Measurements from ENCODE around the gene XDH. TPM values are rescaled to one million over a fixed set of nuclear protein-coding genes. Genes with fewer than 3 reads are reported as not detected.

Gene XDH
- total RNA-seq, 1 donor from 2014 or later, result 7.5 TPM

GRCh38 chr2:31380243-31380642 lies 34.3 kb downstream of the XDH start:
- H3K27ac ChIP-seq, result no peak overlapping the region
- no peak overlapping the region for H3K4me3 ChIP-seq
- Mint-ChIP-seq H3K4me1 (no peaks in the 10 kb centered on the region), H3K9me3 (no peaks in the 10 kb centered on the region), H3K36me3 (no peaks in the 10 kb centered on the region), H3K27me3 (ENCODE audit: insufficient read depth, low read depth) (peaks cover 2% of the 10 kb centered on the region), H3K27ac (no peak overlapping the region), H3K4me3 (no peak overlapping the region)
- no peaks in the 10 kb centered on the region for H3K79me2 ChIP-seq (ENCODE audit: low read depth)
- H3K36me3 ChIP-seq, result no peaks in the 10 kb centered on the region
- peaks cover 8% of the 10 kb centered on the region for H3F3A ChIP-seq (ENCODE audit: low read depth)
- H3K4me2 ChIP-seq, result no peak overlapping the region
- no peaks in the 10 kb centered on the region for H3K27me3 ChIP-seq
- TF ChIP-seq, protein P1, sequence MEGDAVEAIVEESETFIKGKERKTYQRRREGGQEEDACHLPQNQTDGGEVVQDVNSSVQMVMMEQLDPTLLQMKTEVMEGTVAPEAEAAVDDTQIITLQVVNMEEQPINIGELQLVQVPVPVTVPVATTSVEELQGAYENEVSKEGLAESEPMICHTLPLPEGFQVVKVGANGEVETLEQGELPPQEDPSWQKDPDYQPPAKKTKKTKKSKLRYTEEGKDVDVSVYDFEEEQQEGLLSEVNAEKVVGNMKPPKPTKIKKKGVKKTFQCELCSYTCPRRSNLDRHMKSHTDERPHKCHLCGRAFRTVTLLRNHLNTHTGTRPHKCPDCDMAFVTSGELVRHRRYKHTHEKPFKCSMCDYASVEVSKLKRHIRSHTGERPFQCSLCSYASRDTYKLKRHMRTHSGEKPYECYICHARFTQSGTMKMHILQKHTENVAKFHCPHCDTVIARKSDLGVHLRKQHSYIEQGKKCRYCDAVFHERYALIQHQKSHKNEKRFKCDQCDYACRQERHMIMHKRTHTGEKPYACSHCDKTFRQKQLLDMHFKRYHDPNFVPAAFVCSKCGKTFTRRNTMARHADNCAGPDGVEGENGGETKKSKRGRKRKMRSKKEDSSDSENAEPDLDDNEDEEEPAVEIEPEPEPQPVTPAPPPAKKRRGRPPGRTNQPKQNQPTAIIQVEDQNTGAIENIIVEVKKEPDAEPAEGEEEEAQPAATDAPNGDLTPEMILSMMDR (IDR thresholded peaks at IDR 0.05), result no peak
- no peak for TF ChIP-seq EZH2 (IDR thresholded peaks at IDR 0.05)
- TF ChIP-seq EZH2phosphoT487 (IDR thresholded peaks at IDR 0.05), result no peak
- H4K20me1 ChIP-seq (ENCODE audit: low read depth), result no peaks in the 10 kb centered on the region
- no peak overlapping the region for H3K9ac ChIP-seq
- no peak for DNase-seq (ENCODE audit: low spot score)
- no peaks in the 10 kb centered on the region for H3K4me1 ChIP-seq
- H3K9me3 ChIP-seq (ENCODE audit: low read depth), result no peaks in the 10 kb centered on the region
- no peak overlapping the region for H2AFZ ChIP-seq (replicated peaks)

- TF ChIP-seq, protein P1 (IDR thresholded peaks at IDR 0.05), result no peak
- TF ChIP-seq EZH2phosphoT487 (IDR thresholded peaks at IDR 0.05) (no peak), EZH2 (IDR thresholded peaks at IDR 0.05) (no peak)
- Histone ChIP-seq H3K4me2 (no peak overlapping the region), H3K36me3 (no peaks in the 10 kb centered on the region), H4K20me1 (ENCODE audit: low read depth) (no peaks in the 10 kb centered on the region), H3F3A (ENCODE audit: low read depth) (peaks cover 8% of the 10 kb centered on the region), H3K9me3 (ENCODE audit: low read depth) (no peaks in the 10 kb centered on the region), H3K4me1 (no peaks in the 10 kb centered on the region), H2AFZ (replicated peaks) (no peak overlapping the region), H3K79me2 (ENCODE audit: low read depth) (no peaks in the 10 kb centered on the region), H3K9ac (no peak overlapping the region), H3K4me3 (no peak overlapping the region), H3K27me3 (no peaks in the 10 kb centered on the region), H3K27ac (no peak overlapping the region)
- no peak for DNase-seq (ENCODE audit: low spot score)
- Mint-ChIP-seq H3K9me3 (no peaks in the 10 kb centered on the region), H3K4me3 (no peak overlapping the region), H3K4me1 (no peaks in the 10 kb centered on the region), H3K27me3 (ENCODE audit: insufficient read depth, low read depth) (peaks cover 2% of the 10 kb centered on the region), H3K36me3 (no peaks in the 10 kb centered on the region), H3K27ac (no peak overlapping the region)
Measured at GRCh38 chr2:31379747-31380146, 34.8 kb downstream of the XDH start.

- TF ChIP-seq EZH2phosphoT487 (IDR thresholded peaks at IDR 0.05), result no peak
- TF ChIP-seq EZH2 (IDR thresholded peaks at IDR 0.05), result no peak
- TF ChIP-seq, protein P1 (IDR thresholded peaks at IDR 0.05), result no peak
- Mint-ChIP-seq H3K27ac (no peak overlapping the region), H3K4me3 (no peak overlapping the region), H3K9me3 (no peaks in the 10 kb centered on the region), H3K36me3 (no peaks in the 10 kb centered on the region), H3K27me3 (ENCODE audit: insufficient read depth, low read depth) (peaks cover 4% of the 10 kb centered on the region), H3K4me1 (no peaks in the 10 kb centered on the region)
- H3K4me2 ChIP-seq, result no peak overlapping the region
- H3K79me2 ChIP-seq (ENCODE audit: low read depth), result no peaks in the 10 kb centered on the region
- H3K4me1 ChIP-seq, result no peaks in the 10 kb centered on the region
- H3K36me3 ChIP-seq, result no peaks in the 10 kb centered on the region
- no peaks in the 10 kb centered on the region for H3K27me3 ChIP-seq
- H3K9me3 ChIP-seq (ENCODE audit: low read depth), result no peaks in the 10 kb centered on the region
- no peak overlapping the region for H3K9ac ChIP-seq
- no peak overlapping the region for H3K27ac ChIP-seq
- no peaks in the 10 kb centered on the region for H4K20me1 ChIP-seq (ENCODE audit: low read depth)
- H2AFZ ChIP-seq (replicated peaks), result no peak overlapping the region
- DNase-seq (ENCODE audit: low spot score), result no peak
- no peak overlapping the region for H3K4me3 ChIP-seq
- H3F3A ChIP-seq (ENCODE audit: low read depth), result peaks cover 8% of the 10 kb centered on the region
Measured at GRCh38 chr2:31378791-31379501, 35.6 kb downstream of the XDH start.
